Lower lobe of right lung (tissue), 2 donors: ENCODE measurements around the gene CHI3L2. TPM values are rescaled to one million over a fixed set of nuclear protein-coding genes. Genes with fewer than 3 reads are reported as not detected.
"Not testable (repeated sequence)": the region's sequence is repeated elsewhere in the genome, so short reads cannot be mapped to it uniquely, and the experiment has no call there.

Experiments used
- ATAC-seq, 2 donors: fragments of 200-7000 bp; cut with Tn5 transposase; one replicate each; pipeline ENCODE4 v1.9.1; 2020 to 2022; ENCODE audit warnings: mild to moderate bottlenecking in 2 of 2, moderate library complexity in 2 of 2
- DNase-seq: peaks from one replicate; pipeline ENCODE4 v3.0.0-alpha.2; 2020
- H3K27ac ChIP-seq: fragments of 200-600 bp; one replicate; pipeline ENCODE4 v1.8.0; 2022
- H3K27me3 ChIP-seq: fragments of 200-600 bp; one replicate; pipeline ENCODE4 v1.8.0; 2022; ENCODE audit warnings: low read depth
- H3K36me3 ChIP-seq: fragments of 200-600 bp; one replicate; pipeline ENCODE4 v1.8.0; 2022; ENCODE audit warnings: mild to moderate bottlenecking
- H3K4me1 ChIP-seq: fragments of 200-600 bp; one replicate; pipeline ENCODE4 v1.8.0; 2022
- H3K4me3 ChIP-seq: fragments of 200-600 bp; one replicate; pipeline ENCODE4 v1.8.0; 2022; ENCODE audit warnings: mild to moderate bottlenecking
- H3K9me3 ChIP-seq: fragments of 200-600 bp; one replicate; pipeline ENCODE4 v1.8.0; 2022
- intact Hi-C: fragments of 100-400 bp; cut with DNase I; formaldehyde crosslinking; loops from one replicate; pipeline ENCODE4 v1.11.0; 2022
- total RNA-seq: library from RNA; stranded (reverse); fragmentation: NEBNext Ultra II Directional; extraction: Animal tissue kit (Norgen Biotek cat#: 25700); gene quantifications from one replicate; pipeline ENCODE4 v1.2.1, GENCODE V29; 2021
- TF ChIP-seq, protein P1 (sequence below): fragments of 200-600 bp; IDR thresholded peaks from one replicate; pipeline ENCODE4 v1.8.0; 2022; ENCODE audit warnings: antibody characterized with exemption, mild to moderate bottlenecking
- donor health status: DM: no; HTN: yes; CAD: no; lungs with severe emphysema.

CHI3L2 gene
- total RNA-seq, 1 donor from 2014 or later, result 31.2 TPM

DNA sequence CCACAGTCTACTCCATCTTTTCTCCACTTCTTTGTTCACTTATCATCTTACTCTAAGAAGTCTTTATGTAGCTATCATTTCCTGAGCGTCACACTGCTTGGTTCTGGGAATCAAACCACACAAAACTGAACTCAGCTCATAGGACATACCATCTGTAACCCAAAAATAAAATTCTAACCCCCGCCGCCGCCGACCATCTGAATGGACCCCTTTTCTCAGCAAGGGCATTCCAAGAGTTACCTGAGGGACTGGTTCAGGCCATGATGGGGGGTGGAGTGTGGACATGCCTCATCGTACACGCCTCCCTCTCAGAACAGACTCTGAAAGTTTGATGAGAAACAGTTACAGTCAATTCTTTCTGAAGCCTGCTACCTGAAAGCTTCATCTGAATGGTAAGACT lies 12.6 kb upstream of the CHI3L2 start:
- Histone ChIP-seq H3K4me3 (no peak overlapping the region), H3K9me3 (no peaks in the 10 kb centered on the region), H3K27ac (no peak overlapping the region), H3K27me3 (no peaks in the 10 kb centered on the region), H3K36me3 (no peaks in the 10 kb centered on the region), H3K4me1 (peaks cover 38% of the 10 kb centered on the region)
- TF ChIP-seq, protein P1, sequence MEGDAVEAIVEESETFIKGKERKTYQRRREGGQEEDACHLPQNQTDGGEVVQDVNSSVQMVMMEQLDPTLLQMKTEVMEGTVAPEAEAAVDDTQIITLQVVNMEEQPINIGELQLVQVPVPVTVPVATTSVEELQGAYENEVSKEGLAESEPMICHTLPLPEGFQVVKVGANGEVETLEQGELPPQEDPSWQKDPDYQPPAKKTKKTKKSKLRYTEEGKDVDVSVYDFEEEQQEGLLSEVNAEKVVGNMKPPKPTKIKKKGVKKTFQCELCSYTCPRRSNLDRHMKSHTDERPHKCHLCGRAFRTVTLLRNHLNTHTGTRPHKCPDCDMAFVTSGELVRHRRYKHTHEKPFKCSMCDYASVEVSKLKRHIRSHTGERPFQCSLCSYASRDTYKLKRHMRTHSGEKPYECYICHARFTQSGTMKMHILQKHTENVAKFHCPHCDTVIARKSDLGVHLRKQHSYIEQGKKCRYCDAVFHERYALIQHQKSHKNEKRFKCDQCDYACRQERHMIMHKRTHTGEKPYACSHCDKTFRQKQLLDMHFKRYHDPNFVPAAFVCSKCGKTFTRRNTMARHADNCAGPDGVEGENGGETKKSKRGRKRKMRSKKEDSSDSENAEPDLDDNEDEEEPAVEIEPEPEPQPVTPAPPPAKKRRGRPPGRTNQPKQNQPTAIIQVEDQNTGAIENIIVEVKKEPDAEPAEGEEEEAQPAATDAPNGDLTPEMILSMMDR, result no peak
- no peak for ATAC-seq
- intact Hi-C loops, result no loop called here
- no peak for DNase-seq

- ATAC-seq, H3K9me3 ChIP-seq, intact Hi-C loops, H3K27ac ChIP-seq, H3K4me3 ChIP-seq, DNase-seq, H3K36me3 ChIP-seq, H3K27me3 ChIP-seq: not testable (repeated sequence)
- peaks cover 42% of the 10 kb centered on the region for H3K4me1 ChIP-seq
Observed at GRCh38 chr1:111215285-111215684, 12.2 kb upstream of the CHI3L2 start.

- Histone ChIP-seq H3K4me1 (peaks cover 56% of the 10 kb centered on the region), H3K27ac (no peak overlapping the region), H3K9me3 (no peaks in the 10 kb centered on the region), H3K27me3 (no peaks in the 10 kb centered on the region), H3K4me3 (no peak overlapping the region), H3K36me3 (no peaks in the 10 kb centered on the region)
- DNase-seq (no peak), ATAC-seq (no peak)
- TF ChIP-seq, protein P1, result no peak
- intact Hi-C loops, result no loop called here
Observed at GRCh38 chr1:111216751-111217150, 10.8 kb upstream of the CHI3L2 start.

DNA sequence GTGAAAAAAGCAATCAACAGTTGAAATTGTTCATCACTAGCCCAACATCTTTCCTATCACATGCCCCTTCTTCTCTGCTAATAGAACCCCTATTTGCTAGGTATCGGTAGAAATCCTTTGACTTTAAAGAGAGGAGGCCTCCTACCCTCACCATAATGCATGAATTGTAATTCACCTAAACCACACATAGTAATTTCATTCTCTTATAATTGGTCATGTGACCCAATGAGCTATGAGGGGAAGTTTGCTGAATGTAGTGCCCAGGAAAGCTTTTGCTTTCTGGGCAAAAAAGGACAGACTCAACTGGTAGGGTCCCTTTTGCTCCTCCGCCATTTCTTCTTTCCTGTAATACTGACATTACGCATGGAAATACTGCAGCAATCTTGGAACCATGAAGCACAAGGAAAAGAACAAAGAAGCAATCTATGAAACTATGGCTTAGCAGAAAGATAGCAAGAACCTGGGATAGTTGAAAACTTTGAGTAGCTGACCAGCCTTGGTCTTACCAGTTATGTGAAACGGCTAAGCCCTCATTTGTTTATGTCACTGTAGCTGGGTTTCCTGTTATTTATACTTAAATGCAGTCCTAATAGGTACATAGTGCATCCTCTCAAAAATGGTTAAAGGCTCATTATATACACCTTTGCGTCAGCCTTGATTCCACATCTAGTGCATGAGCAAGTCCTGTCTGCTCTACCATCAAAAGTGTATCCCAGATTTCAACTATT lies 10.2 kb upstream of the CHI3L2 start:
- Histone ChIP-seq H3K4me3 (no peak overlapping the region), H3K27me3 (no peaks in the 10 kb centered on the region), H3K4me1 (peaks cover 62% of the 10 kb centered on the region), H3K9me3 (no peaks in the 10 kb centered on the region), H3K27ac (no peak overlapping the region), H3K36me3 (no peaks in the 10 kb centered on the region)
- intact Hi-C loops, result no loop called here
- DNase-seq (no peak), ATAC-seq (no peak)
- TF ChIP-seq, protein P1, result no peak

DNA sequence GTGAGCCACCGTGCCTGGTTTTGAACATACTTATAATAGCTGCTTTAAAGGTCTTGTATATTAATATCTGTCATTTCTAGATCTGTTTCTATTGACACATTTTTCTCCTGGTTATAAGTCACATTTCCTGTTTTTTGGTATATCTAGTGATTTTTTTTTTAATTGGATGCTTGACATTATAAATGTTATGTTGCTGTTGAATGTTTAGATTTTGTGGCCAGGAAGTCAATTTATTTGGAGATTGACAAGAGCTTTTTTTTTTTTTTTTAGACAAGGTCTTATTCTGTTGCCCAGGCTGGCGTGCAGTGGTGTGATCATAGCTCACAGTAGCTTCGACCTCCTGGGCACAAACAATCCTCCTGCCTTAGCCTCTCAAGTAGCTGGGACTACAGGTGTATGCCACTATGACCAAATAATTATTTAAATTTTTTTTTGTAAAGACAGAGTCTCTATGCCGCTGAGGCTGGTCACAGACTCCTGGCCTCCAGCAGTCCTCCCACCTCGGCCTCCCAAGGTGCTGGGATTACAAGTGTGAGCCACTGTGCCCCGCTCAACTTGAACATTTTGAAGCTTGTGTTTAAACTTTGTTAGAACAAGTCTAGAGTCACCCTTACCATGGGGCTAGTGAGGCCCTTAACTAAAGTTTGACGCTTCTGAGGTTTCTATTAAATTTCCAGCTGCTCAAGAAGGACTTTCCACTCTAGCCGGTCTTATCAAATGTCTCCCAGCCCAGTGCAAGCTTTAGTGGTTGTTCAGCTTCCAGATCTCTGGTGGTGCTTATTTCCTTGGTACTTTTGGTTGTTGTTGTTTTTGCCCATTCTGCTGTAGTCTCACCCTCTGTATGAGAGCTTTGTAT lies 8.6 kb upstream of the CHI3L2 start:
- H3K4me1 ChIP-seq, result peaks cover 69% of the 10 kb centered on the region
- intact Hi-C loops, result no loop called here
- no peaks in the 10 kb centered on the region for H3K27me3 ChIP-seq
- no peak overlapping the region for H3K4me3 ChIP-seq
- ATAC-seq (no peak), DNase-seq (no peak)
- TF ChIP-seq, protein P1, result no peak
- H3K27ac ChIP-seq, result no peak overlapping the region
- no peaks in the 10 kb centered on the region for H3K36me3 ChIP-seq
- no peaks in the 10 kb centered on the region for H3K9me3 ChIP-seq
